Measurements from ENCODE around the gene OBSCN. TPM values are rescaled to one million over a fixed set of nuclear protein-coding genes. Genes with fewer than 3 reads are reported as not detected.

The OBSCN gene
- total and polyA plus RNA-seq, 2 experiments from 2014 or later: 1.1 to 5.2 TPM

- TF ChIP-seq EZH2 (IDR thresholded peaks at IDR 0.05; ENCODE audit: insufficient read depth, poor library complexity, severe bottlenecking) (no peak), EZH2phosphoT487 (IDR thresholded peaks at IDR 0.05; ENCODE audit: insufficient read depth, low read depth) (no peak)
- H3K4me2 ChIP-seq (ENCODE audit: unreplicated experiment): no peak overlapping the region
- no peaks in the 10 kb centered on the region for H3F3A ChIP-seq (ENCODE audit: insufficient read depth)
- H2AFZ ChIP-seq: no peak overlapping the region
- H4K20me1 ChIP-seq (ENCODE audit: insufficient read depth): no peaks in the 10 kb centered on the region
- H3K79me2 ChIP-seq (ENCODE audit: insufficient read depth): no peaks in the 10 kb centered on the region
- H3K27ac ChIP-seq: no peak overlapping the region
- peaks cover 3% of the 10 kb centered on the region for H3K9me3 ChIP-seq (ENCODE audit: low read depth)
- H3K9me2 ChIP-seq (ENCODE audit: insufficient read depth): no peaks in the 10 kb centered on the region
- no peaks in the 10 kb centered on the region for H3K36me3 ChIP-seq (ENCODE audit: low read depth)
- no peak for DNase-seq
- WGBS, 2 experiments (ENCODE audit: low coverage in 1 of 2, low lambda C conversion rate in 2 of 2, missing lambda C conversion rate in 2 of 2): 55 to 60% methylated on average over 2 of the region's 2 CpGs
- no peaks in the 10 kb centered on the region for H3K27me3 ChIP-seq (replicated peaks; ENCODE audit: insufficient read depth)
- H3K4me1 ChIP-seq (ENCODE audit: insufficient read depth): no peaks in the 10 kb centered on the region
- in situ Hi-C loops (cut with MboI): no loop called here
- no peak overlapping the region for H3K4me3 ChIP-seq
- no peak overlapping the region for H3K9ac ChIP-seq
Measured at GRCh38 chr1:228297242-228297641, 89.4 kb downstream of the OBSCN start.

- H4K20me1 ChIP-seq (ENCODE audit: insufficient read depth): no peaks in the 10 kb centered on the region
- 26 to 50% methylated on average over 2 of the region's 2 CpGs for WGBS, 2 experiments (ENCODE audit: low coverage in 1 of 2, low lambda C conversion rate in 2 of 2, missing lambda C conversion rate in 2 of 2)
- no peaks in the 10 kb centered on the region for H3F3A ChIP-seq (ENCODE audit: insufficient read depth)
- no peak overlapping the region for H3K4me2 ChIP-seq (ENCODE audit: unreplicated experiment)
- no peaks in the 10 kb centered on the region for H3K27me3 ChIP-seq (replicated peaks; ENCODE audit: insufficient read depth)
- no peaks in the 10 kb centered on the region for H3K79me2 ChIP-seq (ENCODE audit: insufficient read depth)
- no peak for DNase-seq
- no peak overlapping the region for H3K4me3 ChIP-seq
- no peaks in the 10 kb centered on the region for H3K36me3 ChIP-seq (ENCODE audit: low read depth)
- H3K9ac ChIP-seq: no peak overlapping the region
- no peak overlapping the region for H2AFZ ChIP-seq
- H3K9me2 ChIP-seq (ENCODE audit: insufficient read depth): no peaks in the 10 kb centered on the region
- no peaks in the 10 kb centered on the region for H3K4me1 ChIP-seq (ENCODE audit: insufficient read depth)
- in situ Hi-C loops (cut with MboI): no loop called here
- TF ChIP-seq EZH2 (IDR thresholded peaks at IDR 0.05; ENCODE audit: insufficient read depth, poor library complexity, severe bottlenecking) (no peak), EZH2phosphoT487 (IDR thresholded peaks at IDR 0.05; ENCODE audit: insufficient read depth, low read depth) (no peak)
- peaks cover 7% of the 10 kb centered on the region for H3K9me3 ChIP-seq (ENCODE audit: low read depth)
- no peak overlapping the region for H3K27ac ChIP-seq
Measured at GRCh38 chr1:228297822-228298221, 90.0 kb downstream of the OBSCN start.

- Histone ChIP-seq H3F3A (ENCODE audit: insufficient read depth) (no peaks in the 10 kb centered on the region), H3K4me3 (no peak overlapping the region), H3K27me3 (replicated peaks; ENCODE audit: insufficient read depth) (no peaks in the 10 kb centered on the region), H3K36me3 (ENCODE audit: low read depth) (no peaks in the 10 kb centered on the region), H3K9me2 (ENCODE audit: insufficient read depth) (no peaks in the 10 kb centered on the region), H3K9me3 (ENCODE audit: low read depth) (peaks cover 7% of the 10 kb centered on the region), H4K20me1 (ENCODE audit: insufficient read depth) (no peaks in the 10 kb centered on the region), H3K27ac (no peak overlapping the region), H2AFZ (no peak overlapping the region), H3K79me2 (ENCODE audit: insufficient read depth) (no peaks in the 10 kb centered on the region), H3K9ac (no peak overlapping the region), H3K4me2 (ENCODE audit: unreplicated experiment) (no peak overlapping the region), H3K4me1 (ENCODE audit: insufficient read depth) (no peaks in the 10 kb centered on the region)
- 53 to 61% methylated on average over 6 of the region's 6 CpGs for WGBS, 2 experiments (ENCODE audit: low coverage in 1 of 2, low lambda C conversion rate in 2 of 2, missing lambda C conversion rate in 2 of 2)
- DNase-seq: no peak
- in situ Hi-C loops (cut with MboI): no loop called here
- TF ChIP-seq EZH2phosphoT487 (IDR thresholded peaks at IDR 0.05; ENCODE audit: insufficient read depth, low read depth) (no peak), EZH2 (IDR thresholded peaks at IDR 0.05; ENCODE audit: insufficient read depth, poor library complexity, severe bottlenecking) (no peak)
Measured at GRCh38 chr1:228298471-228298870, 90.6 kb downstream of the OBSCN start.

- Histone ChIP-seq H3K27ac (no peak overlapping the region), H3K4me3 (no peak overlapping the region), H3F3A (ENCODE audit: insufficient read depth) (no peaks in the 10 kb centered on the region), H3K27me3 (replicated peaks; ENCODE audit: insufficient read depth) (no peaks in the 10 kb centered on the region), H3K9me2 (ENCODE audit: insufficient read depth) (no peaks in the 10 kb centered on the region), H3K4me2 (ENCODE audit: unreplicated experiment) (no peak overlapping the region), H2AFZ (no peak overlapping the region), H3K36me3 (ENCODE audit: low read depth) (no peaks in the 10 kb centered on the region), H3K9me3 (ENCODE audit: low read depth) (peaks cover 7% of the 10 kb centered on the region), H3K9ac (no peak overlapping the region), H3K4me1 (ENCODE audit: insufficient read depth) (no peaks in the 10 kb centered on the region), H3K79me2 (ENCODE audit: insufficient read depth) (no peaks in the 10 kb centered on the region), H4K20me1 (ENCODE audit: insufficient read depth) (no peaks in the 10 kb centered on the region)
- WGBS, 2 experiments (ENCODE audit: low coverage in 1 of 2, low lambda C conversion rate in 2 of 2, missing lambda C conversion rate in 2 of 2): 30 to 46% methylated on average over 2 of the region's 2 CpGs
- DNase-seq: no peak
- in situ Hi-C loops (cut with MboI): no loop called here
- TF ChIP-seq EZH2phosphoT487 (IDR thresholded peaks at IDR 0.05; ENCODE audit: insufficient read depth, low read depth): no peak
- no peak for TF ChIP-seq EZH2 (IDR thresholded peaks at IDR 0.05; ENCODE audit: insufficient read depth, poor library complexity, severe bottlenecking)
Measured at GRCh38 chr1:228299211-228299610, 91.4 kb downstream of the OBSCN start.

GRCh38 chr1:228299901-228300300 lies 92.1 kb downstream of the OBSCN start:
- in situ Hi-C loops (cut with MboI): no loop called here
- Histone ChIP-seq H3K4me3 (no peak overlapping the region), H3K9me2 (ENCODE audit: insufficient read depth) (no peaks in the 10 kb centered on the region), H3K9me3 (ENCODE audit: low read depth) (peaks cover 7% of the 10 kb centered on the region), H2AFZ (no peak overlapping the region), H3K9ac (no peak overlapping the region), H3K4me2 (ENCODE audit: unreplicated experiment) (no peak overlapping the region), H3K4me1 (ENCODE audit: insufficient read depth) (no peaks in the 10 kb centered on the region), H4K20me1 (ENCODE audit: insufficient read depth) (no peaks in the 10 kb centered on the region), H3K27ac (no peak overlapping the region), H3K79me2 (ENCODE audit: insufficient read depth) (no peaks in the 10 kb centered on the region), H3K36me3 (ENCODE audit: low read depth) (no peaks in the 10 kb centered on the region), H3K27me3 (replicated peaks; ENCODE audit: insufficient read depth) (no peaks in the 10 kb centered on the region), H3F3A (ENCODE audit: insufficient read depth) (no peaks in the 10 kb centered on the region)
- 21 to 33% methylated on average over 7 of the region's 7 CpGs for WGBS, 2 experiments (ENCODE audit: low coverage in 1 of 2, low lambda C conversion rate in 2 of 2, missing lambda C conversion rate in 2 of 2)
- no peak for DNase-seq
- TF ChIP-seq EZH2 (IDR thresholded peaks at IDR 0.05; ENCODE audit: insufficient read depth, poor library complexity, severe bottlenecking) (no peak), EZH2phosphoT487 (IDR thresholded peaks at IDR 0.05; ENCODE audit: insufficient read depth, low read depth) (no peak)
